Upper lobe of left lung (tissue), 4 donors: ENCODE measurements around the gene SH3PXD2A.

Experiments
- CTCF ChIP-seq, 6 experiments: fragments of 450-650 bp in 4 of 6; fragments of 200-600 bp in 2 of 6; sonication (generic) in 2 of 6; IDR thresholded peaks; one replicate each; pipeline ENCODE4 v1.5.1; 2016 to 2019; ENCODE audit warnings: antibody characterized with exemption in 6 of 6
- EP300 ChIP-seq, 4 donors: sonication (generic); formaldehyde crosslinking; IDR thresholded peaks; one replicate each; pipeline ENCODE4 v1.5.1; 2017; ENCODE audit warnings: antibody characterized with exemption in 4 of 4, control low read depth in 2 of 4
- POLR2A ChIP-seq, 4 donors: fragments of 450-650 bp; IDR thresholded peaks; one replicate each; pipeline ENCODE4 v1.5.1; 2016 to 2017; ENCODE audit warnings: antibody characterized with exemption in 4 of 4, mild to moderate bottlenecking in 2 of 4

GRCh38 chr10:103599211-103599610 lies 256.2 kb downstream of the SH3PXD2A start:
- TF ChIP-seq CTCF (IDR thresholded peaks at IDR 0.05) (no peak), EP300 (IDR thresholded peaks at IDR 0.05) (no peak), POLR2A (IDR thresholded peaks at IDR 0.05) (no peak)
